Adrenal gland (tissue), 5 donors: ENCODE measurements around the gene APAF1.

Source experiments
- POLR2A ChIP-seq, 2 donors: fragments of 450-650 bp; IDR thresholded peaks; one replicate each; pipeline ENCODE4 v1.6.1; 2017; ENCODE audit warnings: antibody characterized with exemption in 2 of 2, mild to moderate bottlenecking in 2 of 2, moderate library complexity in 1 of 2
- TF ChIP-seq, protein P1 (sequence below), 6 experiments: fragments of 450-650 bp in 4 of 6; fragments of 200-600 bp in 2 of 6; sonication (generic) in 1 of 6; IDR thresholded peaks; 1 replicate in 5 of 6; 2 replicates in 1 of 6; pipeline versions ENCODE4 v1.5.1 to v1.8.0; 2016 to 2021; ENCODE audit warnings: antibody characterized with exemption in 6 of 6, mild to moderate bottlenecking in 2 of 6, moderate library complexity in 1 of 6
- donor health status: DM: no; HTN: no; CAD: no.

DNA sequence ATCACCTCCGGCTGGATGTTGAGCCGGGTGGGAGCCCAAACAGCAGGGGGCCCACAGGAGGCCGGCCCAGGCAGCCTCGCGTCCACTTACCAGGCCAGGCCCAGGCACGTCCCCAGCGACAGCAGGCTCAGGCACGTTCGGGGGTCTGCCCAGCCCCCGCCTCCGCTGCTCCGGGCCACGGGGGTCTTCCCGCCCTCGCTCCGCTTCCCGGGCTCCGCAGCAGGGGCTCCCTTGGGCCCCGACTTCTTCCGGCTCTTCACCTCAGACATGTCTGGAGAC lies 718 bp upstream of the APAF1 start:
- TF ChIP-seq, protein P1, sequence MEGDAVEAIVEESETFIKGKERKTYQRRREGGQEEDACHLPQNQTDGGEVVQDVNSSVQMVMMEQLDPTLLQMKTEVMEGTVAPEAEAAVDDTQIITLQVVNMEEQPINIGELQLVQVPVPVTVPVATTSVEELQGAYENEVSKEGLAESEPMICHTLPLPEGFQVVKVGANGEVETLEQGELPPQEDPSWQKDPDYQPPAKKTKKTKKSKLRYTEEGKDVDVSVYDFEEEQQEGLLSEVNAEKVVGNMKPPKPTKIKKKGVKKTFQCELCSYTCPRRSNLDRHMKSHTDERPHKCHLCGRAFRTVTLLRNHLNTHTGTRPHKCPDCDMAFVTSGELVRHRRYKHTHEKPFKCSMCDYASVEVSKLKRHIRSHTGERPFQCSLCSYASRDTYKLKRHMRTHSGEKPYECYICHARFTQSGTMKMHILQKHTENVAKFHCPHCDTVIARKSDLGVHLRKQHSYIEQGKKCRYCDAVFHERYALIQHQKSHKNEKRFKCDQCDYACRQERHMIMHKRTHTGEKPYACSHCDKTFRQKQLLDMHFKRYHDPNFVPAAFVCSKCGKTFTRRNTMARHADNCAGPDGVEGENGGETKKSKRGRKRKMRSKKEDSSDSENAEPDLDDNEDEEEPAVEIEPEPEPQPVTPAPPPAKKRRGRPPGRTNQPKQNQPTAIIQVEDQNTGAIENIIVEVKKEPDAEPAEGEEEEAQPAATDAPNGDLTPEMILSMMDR (IDR thresholded peaks at IDR 0.05), result no peak
- TF ChIP-seq POLR2A (IDR thresholded peaks at IDR 0.05), result no peak
